Bone marrow (tissue), 2 donors: ENCODE results near the gene FLNA.

Source experiments
- DNase-seq, 2 donors: peaks; one replicate each; lab custom pipeline; 2025; lab: John Stamatoyannopoulos, UW

The FLNA gene

GRCh38 chrX:154378059-154378798 is 3.8 kb upstream of the FLNA start:
- DNase-seq = peak in 1 of 2 donors; percentile 90

DNA sequence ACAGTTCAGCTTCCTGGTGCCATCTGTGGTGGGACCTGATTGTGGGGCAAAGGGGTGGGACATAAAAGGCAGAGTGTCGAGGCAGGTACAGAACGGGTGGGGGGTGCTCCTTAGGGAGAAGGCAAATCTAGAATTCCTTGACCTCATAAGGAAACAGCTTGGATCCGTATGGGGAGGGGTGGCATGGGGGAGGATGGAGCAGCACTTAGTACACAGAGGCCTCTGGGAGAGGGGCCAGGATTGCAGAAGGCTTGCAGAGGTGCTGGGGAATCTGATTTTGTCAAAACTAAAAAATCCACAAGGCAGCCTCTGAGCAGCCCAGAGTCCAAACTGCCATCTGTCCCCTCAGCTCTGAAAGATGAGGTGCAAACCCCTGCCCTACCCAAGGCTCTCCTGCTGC is 2.3 kb upstream of the FLNA start:
- no peak for DNase-seq

GRCh38 chrX:154375156-154375504 is 696 bp upstream of the FLNA start:
- DNase-seq = no peak

GRCh38 chrX:154373340-154374306 is 811 bp downstream of the FLNA start:
- peak in 1 of 2 donors; percentile 1 for DNase-seq

DNA sequence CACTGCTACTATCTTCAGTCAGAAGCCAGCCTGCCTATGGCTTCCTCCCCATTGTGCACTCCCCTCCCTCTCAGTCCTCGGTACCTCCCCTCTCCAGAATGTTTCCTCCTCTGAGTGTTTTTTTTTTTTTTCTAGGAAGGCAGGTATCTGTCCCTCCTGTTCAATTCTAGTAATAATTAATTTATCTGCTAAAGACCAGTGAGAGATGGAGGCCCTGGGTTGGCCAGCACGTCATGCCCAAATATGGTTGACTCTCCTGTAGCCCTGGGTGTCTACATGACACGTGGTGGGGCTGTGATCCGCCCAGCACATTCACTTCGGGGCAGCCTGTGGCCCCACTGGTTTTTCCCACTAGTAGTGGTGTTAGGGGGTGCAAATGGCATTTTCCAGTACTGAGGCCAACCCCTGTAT is 1.8 kb downstream of the FLNA start:
- no peak for DNase-seq

DNA sequence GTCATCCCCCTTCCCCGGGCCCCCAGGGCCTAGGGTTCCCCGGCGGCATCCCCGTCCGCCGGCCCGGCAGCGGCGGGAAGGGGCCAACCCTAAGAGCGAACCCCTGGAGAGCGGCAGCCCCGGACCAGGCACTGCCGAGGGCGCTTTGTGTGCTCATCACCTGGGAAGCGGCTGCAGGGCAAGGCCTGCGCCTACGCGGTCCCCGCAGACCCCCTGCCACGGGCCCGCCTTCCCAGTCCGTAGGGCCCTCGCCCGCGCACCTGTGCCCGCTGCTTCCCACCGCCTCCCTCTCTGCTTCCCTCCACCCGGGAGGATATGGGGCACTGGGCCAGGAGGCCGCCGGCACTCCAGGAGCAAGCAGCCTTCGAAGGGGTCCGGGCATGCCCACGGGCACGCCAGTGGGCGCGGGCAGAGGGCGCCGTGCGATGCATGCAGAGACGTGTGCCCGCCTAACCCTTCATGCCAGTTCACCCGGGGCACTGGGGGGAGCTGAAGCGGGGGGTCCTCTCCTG is 2.6 kb downstream of the FLNA start:
- no peak for DNase-seq

DNA sequence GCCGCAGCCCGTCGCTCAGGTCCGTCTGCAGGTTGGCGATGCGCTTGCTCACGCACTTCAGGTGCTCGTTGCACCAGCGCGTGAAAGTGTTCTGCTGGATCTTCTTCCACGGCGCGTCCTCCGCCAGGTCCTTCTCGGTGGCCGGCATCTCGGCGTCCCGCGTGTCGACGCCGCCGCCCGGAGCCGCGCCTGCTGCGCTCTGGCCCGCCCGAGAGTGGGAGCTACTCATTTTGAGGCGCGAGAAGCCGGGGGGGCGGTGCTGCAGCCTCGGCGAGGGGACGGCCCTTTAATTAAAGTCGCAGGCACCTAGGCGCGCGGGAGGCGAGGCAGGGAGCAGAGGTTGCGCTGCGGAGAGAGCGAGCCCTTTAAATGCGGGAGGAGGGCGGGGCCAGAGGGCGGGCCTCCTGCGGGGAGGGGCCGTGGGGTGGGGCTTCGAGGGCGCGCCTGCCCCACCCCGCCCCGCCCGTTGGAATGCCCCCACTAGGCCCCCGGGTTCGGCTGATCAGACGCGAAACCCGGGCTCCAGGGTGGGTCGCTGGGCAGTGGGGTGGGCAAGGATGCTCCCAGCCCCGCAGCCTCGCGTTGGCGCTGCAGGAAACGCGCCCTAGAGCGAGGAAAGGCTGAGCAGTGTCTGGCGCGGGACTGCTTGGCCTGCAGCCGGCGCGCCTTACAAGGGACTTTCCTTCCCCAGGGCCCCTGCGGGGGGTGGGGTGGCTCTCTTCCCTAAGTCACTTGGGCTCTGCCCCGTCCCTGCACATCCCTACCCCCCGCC is 3.2 kb downstream of the FLNA start:
- DNase-seq = peak; percentile 67 to 78

DNA sequence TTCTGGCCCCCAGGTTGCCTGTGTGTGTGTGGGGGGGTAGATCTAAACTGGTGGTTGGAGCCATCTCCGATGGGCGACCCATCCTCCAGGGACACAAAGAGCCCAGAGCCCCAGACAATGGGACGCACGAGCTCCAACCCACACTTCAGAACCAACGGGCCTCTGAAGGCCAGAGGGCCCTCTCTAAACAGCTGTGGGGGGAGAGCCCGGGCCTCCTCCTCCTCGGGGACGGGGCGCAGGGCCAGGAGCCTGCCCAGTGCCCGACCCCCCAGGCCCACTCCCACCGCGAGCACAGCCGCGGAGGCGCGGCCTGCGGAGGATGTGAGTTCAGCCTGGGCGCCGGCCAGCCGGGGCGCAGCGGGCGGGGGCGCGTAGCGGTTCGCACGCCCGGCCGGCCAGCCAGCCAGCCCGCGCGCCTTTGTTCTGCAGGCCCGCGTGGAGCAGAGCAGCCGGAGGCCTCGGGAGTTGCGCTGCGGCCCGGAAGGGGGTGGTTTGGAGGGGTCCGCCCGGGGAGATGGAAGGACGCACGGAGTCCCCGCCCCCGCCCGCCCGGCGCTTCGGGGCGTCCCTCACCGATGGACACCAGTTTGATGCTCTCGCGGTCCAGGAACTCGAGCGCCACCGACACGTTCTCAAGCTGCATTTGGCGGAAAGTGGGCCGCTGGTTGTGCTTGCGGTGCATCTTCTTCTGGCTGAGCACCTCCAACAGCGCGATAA is 4.0 kb downstream of the FLNA start:
- no peak for DNase-seq

- DNase-seq = peak; percentile 44 to 50
Observed at GRCh38 chrX:154369449-154370299, 4.8 kb downstream of the FLNA start.

DNA sequence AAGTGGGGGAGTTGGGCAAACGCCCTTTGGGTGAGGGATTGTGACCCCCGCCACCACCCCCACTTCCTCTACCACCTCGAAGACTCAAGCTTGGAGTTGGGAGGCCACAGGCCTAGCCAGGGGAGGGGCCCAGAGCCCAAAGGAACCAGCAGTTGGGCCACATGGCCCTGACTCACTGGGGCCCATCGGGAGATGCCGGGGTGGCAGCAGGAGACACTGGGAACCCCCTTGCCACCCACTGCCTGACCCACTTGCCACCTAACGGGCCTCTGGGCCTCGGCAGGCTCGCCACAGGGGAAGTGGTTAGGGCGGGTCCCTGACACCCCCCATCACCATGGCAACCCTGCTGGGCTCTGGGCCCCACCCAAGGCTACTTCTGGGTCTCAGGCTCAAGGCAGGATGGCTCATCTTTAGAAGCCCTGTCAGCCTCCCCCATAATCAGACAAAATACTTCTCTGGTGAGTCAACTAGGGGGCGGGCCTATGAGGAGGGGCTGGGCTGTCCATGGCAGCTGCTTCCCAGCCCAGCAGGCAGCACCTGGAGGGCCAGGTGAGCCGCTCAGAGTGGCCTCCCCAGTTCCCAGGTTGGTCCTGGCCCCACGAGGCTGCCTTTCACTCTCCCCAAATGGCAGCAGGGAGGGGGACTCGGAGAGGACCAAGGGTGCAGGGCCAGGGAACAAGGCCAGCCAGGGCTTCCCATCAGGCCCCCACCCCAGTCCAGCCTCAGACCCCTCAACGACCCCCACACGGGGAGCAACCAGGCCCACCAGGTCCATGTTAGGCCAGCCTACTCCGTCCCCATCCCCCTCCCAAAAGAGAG is 5.6 kb downstream of the FLNA start:
- peak; percentile 60 to 62 for DNase-seq

GRCh38 chrX:154367474-154368308 is 6.7 kb downstream of the FLNA start:
- no peak for DNase-seq

GRCh38 chrX:154366666-154367055 is 7.8 kb downstream of the FLNA start:
- DNase-seq = no peak

DNA sequence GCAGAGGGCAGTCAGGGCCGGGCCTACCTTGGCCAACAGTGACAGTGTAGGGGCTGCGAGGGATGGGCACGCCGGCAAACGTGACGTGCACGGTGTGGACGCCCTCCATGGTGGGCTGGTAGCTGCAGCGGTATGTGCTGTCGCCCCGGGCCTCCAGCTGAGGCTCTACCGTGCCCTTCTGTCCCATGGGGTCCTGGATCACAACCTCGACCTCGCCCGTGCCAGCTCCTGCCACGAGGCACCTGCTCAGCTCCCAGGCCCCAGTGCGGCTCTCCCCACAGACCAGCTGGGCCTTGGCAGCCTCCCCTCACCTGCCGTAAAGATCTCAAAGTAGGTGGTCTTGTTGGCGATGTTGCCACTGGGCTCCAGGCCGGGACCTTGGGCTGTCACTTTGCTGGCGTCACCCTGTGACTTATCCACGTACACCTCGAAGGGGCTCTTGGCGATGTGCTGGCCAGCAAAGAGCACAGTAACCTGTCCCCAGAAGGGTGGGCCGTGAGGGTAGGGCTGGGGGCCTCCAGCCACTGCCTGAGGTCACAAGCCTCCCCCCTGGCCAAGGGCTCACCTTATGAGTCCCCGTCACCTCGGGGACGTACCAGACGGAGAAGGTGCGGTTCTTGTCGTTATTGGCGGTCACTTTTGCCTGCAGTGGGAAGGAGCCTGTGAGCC is 8.3 kb downstream of the FLNA start:
- no peak for DNase-seq

DNA sequence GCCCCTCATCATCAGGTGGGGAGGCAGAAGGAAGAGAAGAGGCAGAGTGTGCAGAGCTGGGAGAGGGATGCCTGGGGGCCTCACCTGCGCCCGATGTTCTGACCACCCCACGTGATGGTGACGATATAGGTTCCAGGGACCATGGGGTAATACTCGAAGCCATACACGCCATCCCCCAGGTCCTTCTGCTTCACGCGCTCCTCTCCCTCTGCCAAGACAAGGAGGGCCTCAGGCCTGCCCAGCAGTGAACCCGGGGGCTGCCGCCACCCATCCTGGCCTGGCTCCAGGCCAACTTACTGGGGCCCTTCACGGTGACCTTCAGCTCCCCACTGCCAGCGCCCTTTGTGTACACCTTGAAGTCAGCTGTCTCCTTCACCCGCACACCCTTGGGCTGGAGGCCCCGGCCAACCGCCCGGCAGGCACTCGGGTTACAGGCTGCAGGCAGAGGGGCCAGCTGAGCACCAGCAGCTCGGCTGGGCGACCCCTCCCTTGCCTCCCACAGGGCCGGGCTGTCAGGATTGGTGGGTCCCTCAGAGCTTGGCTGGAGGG is 9.3 kb downstream of the FLNA start:
- DNase-seq = no peak

GRCh38 chrX:154363706-154364439 is 10.6 kb downstream of the FLNA start:
- DNase-seq = no peak

DNA sequence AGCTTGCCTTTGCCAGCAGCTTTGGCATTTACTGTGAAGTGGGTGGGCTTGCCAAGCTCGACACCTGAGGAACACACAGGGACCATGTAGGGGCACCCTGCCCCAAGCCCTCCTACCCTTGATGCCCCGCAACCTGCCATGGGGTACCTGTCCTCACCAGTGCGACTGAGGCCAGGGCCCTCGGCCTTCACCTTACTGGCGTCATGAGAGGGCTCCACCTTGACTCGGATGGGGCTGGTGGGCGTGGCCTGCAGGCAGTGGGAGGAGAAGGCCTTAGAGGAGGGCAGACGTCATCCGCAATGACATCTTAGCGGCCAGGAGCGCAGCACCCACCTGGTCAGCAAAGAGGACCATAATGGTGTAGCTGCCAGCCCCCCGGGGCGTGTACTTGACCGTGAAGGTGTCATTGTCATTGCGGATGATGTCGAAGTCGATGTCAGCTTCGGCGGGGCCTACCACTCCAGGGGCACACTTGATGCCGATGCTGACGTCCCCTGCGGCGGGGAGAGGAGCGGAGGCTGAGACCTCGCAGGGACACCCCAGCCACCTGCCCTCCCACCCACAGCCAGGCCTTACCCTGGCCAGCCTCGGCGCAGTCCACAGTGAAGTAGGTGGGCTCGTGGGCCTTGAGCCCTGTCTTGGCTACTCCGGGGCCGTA is 12.2 kb downstream of the FLNA start:
- DNase-seq = no peak
